Dendritic cell treated with granulocyte-macrophage colony-stimulating factor and Interleukin-4, amounts not matched to agents 40 ng/mL and 50 ng/mL, for 4 days (primary cell): ENCODE results near the gene TANK.

Experiments
- H3K27ac Mint-ChIP-seq: one replicate; pipeline ENCODE4 v1.8.0; 2022; ENCODE audit warnings: mild to moderate bottlenecking, mixed read lengths
- H3K27me3 Mint-ChIP-seq: one replicate; pipeline ENCODE4 v1.8.0; 2022; ENCODE audit warnings: mild to moderate bottlenecking, mixed read lengths
- H3K36me3 Mint-ChIP-seq: one replicate; pipeline ENCODE4 v1.8.0; 2022; ENCODE audit warnings: low read depth, mixed read lengths
- H3K4me1 Mint-ChIP-seq: one replicate; pipeline ENCODE4 v1.8.0; 2022; ENCODE audit warnings: low read depth, mixed read lengths
- H3K4me3 Mint-ChIP-seq: one replicate; pipeline ENCODE4 v1.8.0; 2022; ENCODE audit warnings: mild to moderate bottlenecking, moderate library complexity, mixed read lengths
- H3K9me3 Mint-ChIP-seq: one replicate; pipeline ENCODE4 v1.8.0; 2022; ENCODE audit warnings: mixed read lengths
- intact Hi-C: fragments of 100-400 bp; cut with micrococcal nuclease; formaldehyde crosslinking; loops from one replicate; pipeline ENCODE4 v1.15.0; 2022

The TANK gene

DNA sequence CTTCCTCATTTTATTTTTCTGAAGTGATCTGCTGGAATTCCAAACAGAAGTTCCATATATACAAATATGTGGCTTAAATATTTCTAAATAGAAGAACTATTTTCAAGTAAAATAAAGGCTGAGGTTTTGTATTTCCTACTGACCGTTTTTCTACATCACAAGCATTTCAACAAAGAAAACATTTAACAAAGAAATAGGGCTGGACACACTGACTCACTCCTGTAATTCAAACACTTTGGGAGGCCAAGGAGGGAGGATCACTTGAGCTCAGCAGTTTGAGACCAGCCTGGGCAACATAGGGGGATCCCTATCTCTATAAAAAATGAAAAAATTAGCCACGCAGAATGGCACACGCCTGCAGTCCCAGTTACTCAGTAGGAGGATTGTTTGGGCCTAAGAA, 44.6 kb downstream of the TANK start:
- Mint-ChIP-seq H3K9me3 (no peaks in the 10 kb centered on the region), H3K27ac (no peak overlapping the region), H3K27me3 (no peaks in the 10 kb centered on the region), H3K4me1 (peaks cover 8% of the 10 kb centered on the region), H3K36me3 (peaks cover 35% of the 10 kb centered on the region), H3K4me3 (no peak overlapping the region)
- intact Hi-C loops, result loop anchor here (5.0 kb wide), 1 partner anchor 43 kb away; the partner anchor contains the start of gene TANK

DNA sequence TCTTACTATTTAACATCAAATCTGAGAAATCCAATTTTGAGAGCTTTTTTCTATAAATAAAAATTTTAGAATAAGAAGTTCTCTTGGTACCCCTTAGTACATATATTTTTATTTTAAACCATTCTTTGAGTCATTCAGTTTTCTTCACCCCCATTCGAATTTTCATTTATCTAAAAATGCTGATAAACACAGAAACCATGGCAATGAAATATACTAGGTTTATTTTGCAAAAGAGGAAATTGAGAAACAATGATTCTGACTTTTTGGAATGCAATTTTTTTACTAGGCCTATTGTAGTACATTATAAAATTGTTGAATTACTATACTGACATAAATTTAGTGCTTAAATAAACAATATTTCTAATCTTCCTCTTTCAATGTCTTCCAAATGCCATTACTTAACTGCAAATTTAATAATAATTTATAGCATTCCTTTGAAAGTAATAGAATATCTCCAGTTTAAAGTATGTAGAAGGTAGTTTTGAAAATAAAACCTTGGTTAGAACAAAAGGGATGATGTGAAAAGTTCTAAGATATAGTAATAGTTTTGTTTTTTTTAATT, 46.3 kb downstream of the TANK start:
- Mint-ChIP-seq H3K27me3 (no peaks in the 10 kb centered on the region), H3K4me3 (no peak overlapping the region), H3K9me3 (no peaks in the 10 kb centered on the region), H3K27ac (no peak overlapping the region), H3K4me1 (peaks cover 5% of the 10 kb centered on the region), H3K36me3 (peaks cover 35% of the 10 kb centered on the region)
- intact Hi-C loops, result loop anchor here (5.0 kb wide), 1 partner anchor 44 kb away; the partner anchor contains the start of gene TANK

GRCh38 chr2:161207941-161208340, 47.7 kb downstream of the TANK start:
- no peak overlapping the region for H3K4me3 Mint-ChIP-seq
- no peaks in the 10 kb centered on the region for H3K27me3 Mint-ChIP-seq
- peaks cover 46% of the 10 kb centered on the region for H3K36me3 Mint-ChIP-seq
- intact Hi-C loops, result loop anchor here (5.0 kb wide), 1 partner anchor 46 kb away; the partner anchor contains the start of gene TANK
- peaks cover 5% of the 10 kb centered on the region for H3K4me1 Mint-ChIP-seq
- no peak overlapping the region for H3K27ac Mint-ChIP-seq
- H3K9me3 Mint-ChIP-seq, result no peaks in the 10 kb centered on the region

GRCh38 chr2:161208527-161209139, 48.4 kb downstream of the TANK start:
- Mint-ChIP-seq H3K36me3 (peaks cover 52% of the 10 kb centered on the region), H3K4me3 (no peak overlapping the region), H3K4me1 (peaks cover 5% of the 10 kb centered on the region), H3K27me3 (no peaks in the 10 kb centered on the region), H3K9me3 (no peaks in the 10 kb centered on the region), H3K27ac (no peak overlapping the region)
- intact Hi-C loops, result loop anchor here (5.0 kb wide), 1 partner anchor 46 kb away; the partner anchor contains the start of gene TANK

DNA sequence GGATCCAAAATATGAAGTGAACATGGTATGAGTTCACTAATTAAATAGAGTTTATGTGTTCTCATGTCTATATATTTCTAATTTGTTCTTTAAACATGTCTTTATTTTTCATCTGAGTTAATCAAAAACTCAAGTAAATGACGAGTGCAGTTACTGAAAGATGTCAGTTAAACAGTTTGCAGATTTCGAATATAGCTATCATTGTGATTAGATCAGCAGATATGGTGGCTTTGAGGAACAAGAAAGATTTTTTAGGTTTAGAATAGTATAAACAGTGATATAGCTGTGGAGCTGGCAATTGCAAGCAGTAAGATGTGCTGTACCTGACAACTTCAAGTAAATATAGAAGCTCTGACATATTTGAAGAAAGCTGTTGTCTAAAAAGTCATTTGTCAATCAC, 49.7 kb downstream of the TANK start:
- Mint-ChIP-seq H3K36me3 (peaks cover 42% of the 10 kb centered on the region), H3K9me3 (no peaks in the 10 kb centered on the region), H3K27ac (no peak overlapping the region), H3K4me1 (peaks cover 5% of the 10 kb centered on the region), H3K27me3 (no peaks in the 10 kb centered on the region), H3K4me3 (no peak overlapping the region)
- intact Hi-C loops, result loop anchor here (5.0 kb wide), 1 partner anchor 48 kb away; the partner anchor contains the start of gene TANK

- no peak overlapping the region for H3K27ac Mint-ChIP-seq
- no peak overlapping the region for H3K4me3 Mint-ChIP-seq
- no peaks in the 10 kb centered on the region for H3K9me3 Mint-ChIP-seq
- intact Hi-C loops, result loop anchor here (2.0 kb wide), 1 partner anchor 55 kb away; no protein-coding TSS in a partner anchor
- no peaks in the 10 kb centered on the region for H3K27me3 Mint-ChIP-seq
- peaks cover 55% of the 10 kb centered on the region for H3K36me3 Mint-ChIP-seq
- peaks cover 12% of the 10 kb centered on the region for H3K4me1 Mint-ChIP-seq
Measured at GRCh38 chr2:161217597-161218185, 57.5 kb downstream of the TANK start.

DNA sequence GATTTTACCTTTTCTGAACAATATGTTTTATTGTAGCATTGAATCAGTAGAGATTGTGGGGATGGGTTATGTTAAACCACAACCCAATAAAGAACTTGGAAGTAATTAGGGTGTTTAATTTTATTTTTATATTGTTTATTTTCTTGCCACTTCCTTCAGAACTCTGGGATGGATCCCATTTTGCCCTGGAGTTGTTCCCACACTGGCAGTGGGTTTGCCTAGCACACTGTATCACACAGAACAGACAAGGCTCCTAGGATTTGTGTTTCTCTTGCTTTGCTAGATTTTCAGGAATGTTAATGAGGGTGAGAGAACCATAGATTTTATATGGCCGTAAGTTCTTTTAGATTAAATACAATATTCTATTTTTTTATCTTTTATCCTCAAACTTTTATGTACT, 59.0 kb downstream of the TANK start:
- Mint-ChIP-seq H3K9me3 (no peaks in the 10 kb centered on the region), H3K36me3 (peaks cover 47% of the 10 kb centered on the region), H3K27me3 (no peaks in the 10 kb centered on the region), H3K4me3 (no peak overlapping the region), H3K27ac (no peak overlapping the region), H3K4me1 (peaks cover 12% of the 10 kb centered on the region)
- intact Hi-C loops, result loop anchor here (2.0 kb wide), 1 partner anchor 54 kb away; no protein-coding TSS in a partner anchor

DNA sequence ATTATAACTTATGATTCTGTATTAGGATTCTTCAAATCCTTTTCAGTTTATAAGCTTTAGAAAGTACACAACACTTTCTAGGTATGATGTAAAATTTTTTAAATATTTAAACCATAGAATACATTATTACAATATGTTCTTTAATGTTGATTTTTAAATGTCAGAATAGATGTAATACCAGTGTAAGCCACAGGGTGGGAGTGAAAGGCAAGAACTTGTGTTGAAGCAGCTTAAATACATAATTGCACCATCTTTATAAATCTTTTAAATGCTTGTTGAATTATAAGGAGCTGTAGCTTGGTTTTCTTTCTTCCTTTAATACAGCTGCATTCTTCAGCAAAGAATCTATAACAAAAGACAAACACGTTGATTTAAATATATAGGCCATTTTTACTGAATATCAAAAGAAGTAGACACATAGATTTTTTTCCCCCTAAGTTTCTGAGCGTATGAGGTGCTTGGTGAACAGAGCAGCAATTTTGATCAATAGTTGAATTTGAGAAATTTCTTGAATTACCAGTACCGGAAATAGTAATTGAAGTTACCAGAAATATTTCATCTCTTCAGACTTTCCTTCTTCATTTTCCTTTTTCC, 63.0 kb downstream of the TANK start:
- H3K9me3 Mint-ChIP-seq, result no peaks in the 10 kb centered on the region
- peaks cover 12% of the 10 kb centered on the region for H3K4me1 Mint-ChIP-seq
- intact Hi-C loops, result no loop called here
- H3K4me3 Mint-ChIP-seq, result no peak overlapping the region
- no peak overlapping the region for H3K27ac Mint-ChIP-seq
- no peaks in the 10 kb centered on the region for H3K27me3 Mint-ChIP-seq
- H3K36me3 Mint-ChIP-seq, result peaks cover 41% of the 10 kb centered on the region

DNA sequence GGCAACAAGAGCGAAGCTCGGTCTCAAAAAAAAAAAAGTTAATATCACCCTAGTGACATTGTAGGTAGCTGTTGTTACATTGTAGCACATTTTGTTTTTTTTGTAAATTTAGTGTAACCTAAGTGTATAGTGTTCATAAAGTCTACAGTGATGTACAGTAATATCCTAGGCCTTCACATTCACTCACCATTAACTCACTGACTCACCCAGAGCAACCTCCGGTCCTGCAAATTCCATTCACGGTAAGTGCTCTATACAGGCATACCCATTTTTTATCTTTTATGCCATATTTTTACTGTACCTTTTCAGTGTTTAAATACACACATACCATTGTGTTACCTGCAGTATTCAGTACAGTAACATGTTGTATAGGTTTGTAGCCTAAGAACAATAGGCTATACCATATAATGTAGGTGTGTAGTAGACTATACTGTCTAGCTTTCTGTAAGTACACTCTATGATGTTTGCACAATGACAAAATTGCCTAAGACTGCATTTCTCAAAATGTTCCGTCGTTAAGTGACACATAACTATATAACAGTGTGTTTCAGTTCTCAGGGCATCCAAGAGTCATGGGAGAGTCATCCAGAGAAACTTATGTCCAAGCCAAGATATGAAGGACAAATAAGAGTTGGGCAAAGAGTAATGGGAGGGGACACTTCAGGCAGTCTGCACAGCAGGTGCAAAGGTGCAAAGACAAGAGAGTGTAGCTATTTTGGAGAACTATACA, 68.4 kb downstream of the TANK start:
- intact Hi-C loops, result no loop called here
- H3K36me3 Mint-ChIP-seq, result peaks cover 46% of the 10 kb centered on the region
- H3K9me3 Mint-ChIP-seq, result no peaks in the 10 kb centered on the region
- H3K4me3 Mint-ChIP-seq, result no peak overlapping the region
- no peak overlapping the region for H3K27ac Mint-ChIP-seq
- H3K4me1 Mint-ChIP-seq, result no peaks in the 10 kb centered on the region
- H3K27me3 Mint-ChIP-seq, result no peaks in the 10 kb centered on the region

- Mint-ChIP-seq H3K36me3 (peaks cover 40% of the 10 kb centered on the region), H3K27me3 (no peaks in the 10 kb centered on the region), H3K4me3 (no peak overlapping the region), H3K4me1 (no peaks in the 10 kb centered on the region), H3K27ac (no peak overlapping the region), H3K9me3 (no peaks in the 10 kb centered on the region)
- intact Hi-C loops, result no loop called here
Measured at GRCh38 chr2:161230959-161231358, 70.7 kb downstream of the TANK start.

DNA sequence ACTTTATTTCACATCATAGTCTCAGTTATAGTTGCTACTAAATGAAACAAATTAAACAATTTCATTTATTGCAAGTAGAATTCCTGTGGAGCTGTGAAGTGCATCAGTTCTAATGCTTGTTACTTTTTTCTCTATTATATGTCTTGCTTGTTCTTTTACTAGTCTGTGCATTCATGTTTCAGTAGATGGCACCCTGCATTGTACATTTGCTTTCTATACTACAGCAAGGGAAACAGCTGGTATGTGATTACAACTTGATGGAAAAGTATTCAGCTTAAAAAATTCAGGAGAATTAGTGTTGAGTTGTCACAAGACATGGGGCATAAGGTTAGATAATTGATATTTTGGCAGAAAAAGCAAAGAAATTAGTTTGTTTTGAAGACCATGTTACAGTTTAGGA, 72.3 kb downstream of the TANK start:
- intact Hi-C loops, result no loop called here

GRCh38 chr2:161233858-161234431, 73.7 kb downstream of the TANK start:
- Mint-ChIP-seq H3K36me3 (peaks cover 34% of the 10 kb centered on the region), H3K27me3 (peaks cover 19% of the 10 kb centered on the region), H3K4me1 (peaks cover 19% of the 10 kb centered on the region), H3K27ac (no peak overlapping the region), H3K4me3 (no peak overlapping the region), H3K9me3 (no peaks in the 10 kb centered on the region)
- intact Hi-C loops, result no loop called here

More for the DNA sequence above, 72.3 kb downstream of the TANK start:
- H3K4me1 Mint-ChIP-seq, result peaks cover 6% of the 10 kb centered on the region
- no peak overlapping the region for H3K4me3 Mint-ChIP-seq
- H3K27me3 Mint-ChIP-seq, result peaks cover 7% of the 10 kb centered on the region
- H3K36me3 Mint-ChIP-seq, result peaks cover 48% of the 10 kb centered on the region
- H3K9me3 Mint-ChIP-seq, result no peaks in the 10 kb centered on the region
- no peak overlapping the region for H3K27ac Mint-ChIP-seq

DNA sequence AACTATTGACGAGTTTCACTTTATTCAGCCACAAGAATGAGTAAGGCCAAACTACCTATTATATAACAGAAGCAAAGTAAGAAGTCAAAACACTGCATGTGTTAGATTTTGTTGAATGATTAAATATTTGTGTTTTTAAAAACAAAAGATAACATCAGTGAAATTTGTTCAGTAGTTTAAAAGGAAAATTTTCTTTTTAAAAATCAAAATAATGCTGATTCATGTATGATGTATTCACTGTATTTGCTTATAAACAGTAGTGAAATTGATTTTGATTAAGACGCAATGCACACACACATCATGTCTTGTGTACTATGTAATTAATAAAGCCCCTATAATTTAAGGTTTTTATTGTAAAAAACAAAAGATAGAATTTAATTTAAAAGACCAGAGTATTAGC, 74.4 kb downstream of the TANK start:
- H3K9me3 Mint-ChIP-seq, result no peaks in the 10 kb centered on the region
- H3K4me1 Mint-ChIP-seq, result peaks cover 19% of the 10 kb centered on the region
- peaks cover 27% of the 10 kb centered on the region for H3K36me3 Mint-ChIP-seq
- H3K27ac Mint-ChIP-seq, result no peak overlapping the region
- no peak overlapping the region for H3K4me3 Mint-ChIP-seq
- peaks cover 21% of the 10 kb centered on the region for H3K27me3 Mint-ChIP-seq
- intact Hi-C loops, result no loop called here
